ENCODE data around the gene CDT1.

The CDT1 gene

DNA sequence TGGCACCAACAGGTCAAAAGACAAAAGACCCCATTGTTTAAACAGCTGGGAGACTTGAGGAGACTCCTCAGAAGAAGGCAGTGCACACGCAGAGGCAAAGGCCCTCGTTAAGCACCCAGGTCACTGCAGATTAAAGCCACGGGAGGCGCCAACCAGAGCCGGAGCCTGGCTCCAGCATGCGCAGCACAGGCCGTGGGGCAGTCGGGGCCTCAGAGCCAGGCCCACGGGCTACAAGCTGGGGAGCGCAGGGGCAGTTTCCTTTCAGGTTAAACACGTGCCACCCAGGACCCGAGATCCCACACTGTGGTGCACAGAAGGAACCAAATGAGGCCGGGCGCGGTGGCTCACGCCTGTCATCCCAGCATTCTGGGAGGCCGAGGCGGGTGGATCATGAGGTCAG lies 27.8 kb upstream of the CDT1 start:
- Histone ChIP-seq H3K79me2 (ENCODE audit: insufficient read depth, low read length) (no peaks in the 10 kb centered on the region), H3K9me2 (ENCODE audit: low read depth, low read length) (no peaks in the 10 kb centered on the region), H3F3A (ENCODE audit: insufficient read depth, low read length) (no peaks in the 10 kb centered on the region), H3K4me3 (ENCODE audit: low read depth, low read length, poor library complexity, severe bottlenecking) (no peak overlapping the region), H4K20me1 (ENCODE audit: insufficient read depth, low read length) (no peaks in the 10 kb centered on the region), H2AFZ (ENCODE audit: low read length) (no peak overlapping the region), H3K9me3 (ENCODE audit: low read length) (no peaks in the 10 kb centered on the region), H3K27me3 (ENCODE audit: insufficient read depth, low read length) (peaks cover 3% of the 10 kb centered on the region; the same call in 1 of the 2 replicates), H3K4me2 (ENCODE audit: low read length) (no peak overlapping the region), H3K27ac (ENCODE audit: low read depth, low read length, poor library complexity, severe bottlenecking) (no peak overlapping the region), H3K9ac (ENCODE audit: low read length) (no peak overlapping the region), H3K4me1 (ENCODE audit: insufficient read depth, low read length, severe bottlenecking) (peaks cover 8% of the 10 kb centered on the region), H3K36me3 (ENCODE audit: insufficient read depth, low read length) (no peaks in the 10 kb centered on the region)
- TF ChIP-seq, protein P1, sequence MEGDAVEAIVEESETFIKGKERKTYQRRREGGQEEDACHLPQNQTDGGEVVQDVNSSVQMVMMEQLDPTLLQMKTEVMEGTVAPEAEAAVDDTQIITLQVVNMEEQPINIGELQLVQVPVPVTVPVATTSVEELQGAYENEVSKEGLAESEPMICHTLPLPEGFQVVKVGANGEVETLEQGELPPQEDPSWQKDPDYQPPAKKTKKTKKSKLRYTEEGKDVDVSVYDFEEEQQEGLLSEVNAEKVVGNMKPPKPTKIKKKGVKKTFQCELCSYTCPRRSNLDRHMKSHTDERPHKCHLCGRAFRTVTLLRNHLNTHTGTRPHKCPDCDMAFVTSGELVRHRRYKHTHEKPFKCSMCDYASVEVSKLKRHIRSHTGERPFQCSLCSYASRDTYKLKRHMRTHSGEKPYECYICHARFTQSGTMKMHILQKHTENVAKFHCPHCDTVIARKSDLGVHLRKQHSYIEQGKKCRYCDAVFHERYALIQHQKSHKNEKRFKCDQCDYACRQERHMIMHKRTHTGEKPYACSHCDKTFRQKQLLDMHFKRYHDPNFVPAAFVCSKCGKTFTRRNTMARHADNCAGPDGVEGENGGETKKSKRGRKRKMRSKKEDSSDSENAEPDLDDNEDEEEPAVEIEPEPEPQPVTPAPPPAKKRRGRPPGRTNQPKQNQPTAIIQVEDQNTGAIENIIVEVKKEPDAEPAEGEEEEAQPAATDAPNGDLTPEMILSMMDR (IDR thresholded peaks at IDR 0.05; ENCODE audit: low read length), result no peak
- TF ChIP-seq EZH2 (IDR thresholded peaks at IDR 0.05; ENCODE audit: borderline replicate concordance, low read length), result no peak

DNA sequence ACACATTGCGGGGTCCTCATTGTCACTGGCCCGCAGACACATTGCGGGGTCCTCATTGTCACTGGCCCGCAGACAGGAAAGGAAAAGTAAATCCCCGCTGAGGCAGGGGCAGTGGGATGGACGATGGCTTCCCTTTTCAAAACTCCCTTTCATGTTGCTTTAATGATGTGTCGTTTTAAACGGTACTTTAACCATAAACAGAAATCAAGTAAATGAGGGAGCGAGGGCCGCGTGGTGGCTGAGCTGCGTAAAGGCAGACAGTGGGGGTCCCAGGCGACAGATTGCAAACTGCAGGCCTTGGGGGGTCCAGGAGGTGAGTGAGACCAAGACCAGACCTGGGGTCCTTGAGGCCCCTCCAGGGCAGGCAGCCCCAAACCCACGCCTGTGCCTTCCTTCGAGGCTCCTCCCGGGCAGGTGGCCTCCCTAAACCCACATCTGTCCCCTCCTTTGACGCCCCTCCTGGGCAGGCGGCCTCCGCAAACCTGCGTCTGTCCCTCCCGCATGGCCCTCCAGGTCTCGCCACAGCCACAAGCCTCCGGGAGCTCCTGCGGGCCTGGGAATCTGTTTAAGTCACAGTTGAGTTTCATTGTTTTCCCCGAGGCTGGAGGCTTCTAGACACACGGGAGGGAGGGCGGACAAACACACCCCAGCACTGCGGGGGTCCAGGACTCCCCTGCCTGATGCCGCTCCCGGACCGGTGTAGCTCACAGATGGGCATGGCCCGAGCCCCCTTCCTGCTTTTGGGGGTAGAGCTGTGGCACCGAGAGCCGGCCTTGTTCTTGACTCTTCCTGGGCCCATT lies 25.9 kb upstream of the CDT1 start:
- no peak overlapping the region for H2AFZ ChIP-seq (ENCODE audit: low read length)
- no peaks in the 10 kb centered on the region for H3K36me3 ChIP-seq (ENCODE audit: insufficient read depth, low read length)
- H3K9ac ChIP-seq (ENCODE audit: low read length), result no peak overlapping the region
- no peak for TF ChIP-seq EZH2 (IDR thresholded peaks at IDR 0.05; ENCODE audit: borderline replicate concordance, low read length)
- TF ChIP-seq, protein P1 (IDR thresholded peaks at IDR 0.05; ENCODE audit: low read length), result no peak
- H3K4me3 ChIP-seq (ENCODE audit: low read depth, low read length, poor library complexity, severe bottlenecking), result no peak overlapping the region
- H3K4me2 ChIP-seq (ENCODE audit: low read length), result no peak overlapping the region
- no peak overlapping the region for H3K27ac ChIP-seq (ENCODE audit: low read depth, low read length, poor library complexity, severe bottlenecking)
- no peaks in the 10 kb centered on the region for H3K9me2 ChIP-seq (ENCODE audit: low read depth, low read length)
- H3F3A ChIP-seq (ENCODE audit: insufficient read depth, low read length), result no peaks in the 10 kb centered on the region
- no peaks in the 10 kb centered on the region for H4K20me1 ChIP-seq (ENCODE audit: insufficient read depth, low read length)
- no peaks in the 10 kb centered on the region for H3K79me2 ChIP-seq (ENCODE audit: insufficient read depth, low read length)
- H3K9me3 ChIP-seq (ENCODE audit: low read length), result no peaks in the 10 kb centered on the region
- peaks cover 3% of the 10 kb centered on the region; the same call in 1 of the 2 replicates for H3K27me3 ChIP-seq (ENCODE audit: insufficient read depth, low read length)
- peaks cover 5% of the 10 kb centered on the region for H3K4me1 ChIP-seq (ENCODE audit: insufficient read depth, low read length, severe bottlenecking)

DNA sequence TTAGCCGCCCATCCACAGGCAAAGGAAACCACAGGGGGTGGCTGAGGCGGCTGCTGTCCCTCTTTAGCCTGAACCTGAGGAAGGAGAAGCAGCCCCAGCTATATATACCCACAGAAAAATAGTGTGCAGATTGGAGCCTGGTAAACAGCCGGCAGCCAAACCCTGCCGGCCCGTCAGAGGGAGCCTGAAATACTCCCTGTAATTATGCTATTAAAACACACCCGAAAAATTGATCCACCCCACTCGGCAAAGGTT lies 25.4 kb upstream of the CDT1 start:
- H2AFZ ChIP-seq (ENCODE audit: low read length), result no peak overlapping the region
- H3K4me3 ChIP-seq (ENCODE audit: low read depth, low read length, poor library complexity, severe bottlenecking), result no peak overlapping the region
- peaks cover 4% of the 10 kb centered on the region; the same call in 1 of the 2 replicates for H3K27me3 ChIP-seq (ENCODE audit: insufficient read depth, low read length)
- H3K9me2 ChIP-seq (ENCODE audit: low read depth, low read length), result no peaks in the 10 kb centered on the region
- no peak overlapping the region for H3K4me2 ChIP-seq (ENCODE audit: low read length)
- H3K9me3 ChIP-seq (ENCODE audit: low read length), result no peaks in the 10 kb centered on the region
- no peak overlapping the region for H3K9ac ChIP-seq (ENCODE audit: low read length)
- TF ChIP-seq, protein P1 (IDR thresholded peaks at IDR 0.05; ENCODE audit: low read length), result no peak
- TF ChIP-seq EZH2 (IDR thresholded peaks at IDR 0.05; ENCODE audit: borderline replicate concordance, low read length), result no peak
- peaks cover 2% of the 10 kb centered on the region; the same call in 1 of the 2 replicates for H3F3A ChIP-seq (ENCODE audit: insufficient read depth, low read length)
- H3K36me3 ChIP-seq (ENCODE audit: insufficient read depth, low read length), result no peaks in the 10 kb centered on the region
- H3K4me1 ChIP-seq (ENCODE audit: insufficient read depth, low read length, severe bottlenecking), result peaks cover 8% of the 10 kb centered on the region
- no peaks in the 10 kb centered on the region for H4K20me1 ChIP-seq (ENCODE audit: insufficient read depth, low read length)
- no peaks in the 10 kb centered on the region for H3K79me2 ChIP-seq (ENCODE audit: insufficient read depth, low read length)
- no peak overlapping the region for H3K27ac ChIP-seq (ENCODE audit: low read depth, low read length, poor library complexity, severe bottlenecking)
